SU-DHL-6 (cell line): Measurements from ENCODE around the gene CDC16.

ENCODE experiments used
- EZH2phosphoT487 ChIP-seq: fragments of 200-600 bp; sonication (generic), shearing (Covaris generic); conservative IDR thresholded peaks from 2 replicates; pipeline ENCODE4 v1.6.1; 2018; ENCODE audit warnings: mild to moderate bottlenecking, antibody characterized with exemption, low read length, moderate library complexity, mixed read lengths
- TF ChIP-seq, protein P1 (sequence below): fragments of 200-600 bp; sonication (generic); IDR thresholded peaks from one replicate; pipeline ENCODE4 v1.5.1; 2017; ENCODE audit warnings: antibody characterized with exemption, mild to moderate bottlenecking, low read length, moderate library complexity; ENCODE audit not compliant: insufficient read depth, poor library complexity, severe bottlenecking

DNA sequence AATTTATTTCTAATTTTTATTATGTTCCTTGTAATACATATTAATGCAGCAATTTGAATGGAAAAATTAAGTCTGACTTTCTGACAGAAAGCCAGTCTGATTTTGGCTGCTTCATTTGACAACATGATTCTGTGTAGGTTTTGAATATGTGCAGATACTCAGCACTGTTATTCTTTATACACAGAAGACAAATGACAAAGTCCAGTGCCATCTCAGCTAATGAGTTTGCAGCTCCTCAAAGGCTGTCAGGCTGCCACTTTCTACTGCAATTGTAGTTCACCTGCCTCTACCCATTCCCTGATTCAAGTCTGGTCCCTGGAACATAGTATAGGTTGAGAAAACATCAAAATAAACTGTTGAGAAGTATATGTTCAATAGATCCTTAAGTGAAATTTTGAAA lies 76.7 kb downstream of the CDC16 start:
- TF ChIP-seq, protein P1, sequence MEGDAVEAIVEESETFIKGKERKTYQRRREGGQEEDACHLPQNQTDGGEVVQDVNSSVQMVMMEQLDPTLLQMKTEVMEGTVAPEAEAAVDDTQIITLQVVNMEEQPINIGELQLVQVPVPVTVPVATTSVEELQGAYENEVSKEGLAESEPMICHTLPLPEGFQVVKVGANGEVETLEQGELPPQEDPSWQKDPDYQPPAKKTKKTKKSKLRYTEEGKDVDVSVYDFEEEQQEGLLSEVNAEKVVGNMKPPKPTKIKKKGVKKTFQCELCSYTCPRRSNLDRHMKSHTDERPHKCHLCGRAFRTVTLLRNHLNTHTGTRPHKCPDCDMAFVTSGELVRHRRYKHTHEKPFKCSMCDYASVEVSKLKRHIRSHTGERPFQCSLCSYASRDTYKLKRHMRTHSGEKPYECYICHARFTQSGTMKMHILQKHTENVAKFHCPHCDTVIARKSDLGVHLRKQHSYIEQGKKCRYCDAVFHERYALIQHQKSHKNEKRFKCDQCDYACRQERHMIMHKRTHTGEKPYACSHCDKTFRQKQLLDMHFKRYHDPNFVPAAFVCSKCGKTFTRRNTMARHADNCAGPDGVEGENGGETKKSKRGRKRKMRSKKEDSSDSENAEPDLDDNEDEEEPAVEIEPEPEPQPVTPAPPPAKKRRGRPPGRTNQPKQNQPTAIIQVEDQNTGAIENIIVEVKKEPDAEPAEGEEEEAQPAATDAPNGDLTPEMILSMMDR = no peak
- no peak for TF ChIP-seq EZH2phosphoT487
